H9 (cell line): ENCODE results near the gene ORC2. TPM values are rescaled to one million over a fixed set of nuclear protein-coding genes. Genes with fewer than 3 reads are reported as not detected.

Experiments
- DNase-seq: peaks from one replicate; pipeline ENCODE4 v3.0.0-alpha.2; 2017
- H2AFZ ChIP-seq: one replicate; pipeline ENCODE4 v1.6.1; 2013; ENCODE audit warnings: mild to moderate bottlenecking, low read length, control low read depth, moderate library complexity
- H2AK5ac ChIP-seq: 2 replicates; pipeline ENCODE4 v1.6.1; 2013; ENCODE audit warnings: low read length, control low read depth, mixed read lengths; ENCODE audit not compliant: insufficient read length
- H2BK120ac ChIP-seq: one replicate; pipeline ENCODE4 v1.6.1; 2013; ENCODE audit warnings: low read depth, mild to moderate bottlenecking, low read length, control low read depth, inconsistent platforms; ENCODE audit not compliant: poor library complexity, severe bottlenecking
- H2BK12ac ChIP-seq: 2 replicates; pipeline ENCODE4 v1.6.1; 2013; ENCODE audit warnings: low read length, control low read depth, mixed read lengths, low read depth; ENCODE audit not compliant: insufficient read length
- H2BK15ac ChIP-seq: 2 replicates; pipeline ENCODE4 v1.6.1; 2013; ENCODE audit warnings: low read depth, low read length, control low read depth
- H2BK20ac ChIP-seq: one replicate; pipeline ENCODE4 v1.6.1; 2013; ENCODE audit warnings: low read depth, mild to moderate bottlenecking, low read length, control low read depth, inconsistent platforms; ENCODE audit not compliant: poor library complexity, severe bottlenecking
- H2BK5ac ChIP-seq: 2 replicates; pipeline ENCODE4 v1.6.1; 2013; ENCODE audit warnings: low read length, control low read depth, mixed read lengths; ENCODE audit not compliant: insufficient read length
- H3K14ac ChIP-seq: 2 replicates; pipeline ENCODE4 v1.6.1; 2013; ENCODE audit warnings: low read length, control low read depth; ENCODE audit not compliant: insufficient read depth
- H3K18ac ChIP-seq: 2 replicates; pipeline ENCODE4 v1.6.1; 2013; ENCODE audit warnings: low read depth, mild to moderate bottlenecking, mixed read lengths, low read length, control low read depth; ENCODE audit not compliant: insufficient read length
- H3K23ac ChIP-seq: 2 replicates; pipeline ENCODE4 v1.6.1; 2013; ENCODE audit warnings: low read length, control low read depth, mixed read lengths, low read depth; ENCODE audit not compliant: insufficient read length
- H3K23me2 ChIP-seq: 2 replicates; pipeline ENCODE4 v1.6.1; 2013; ENCODE audit warnings: low read depth, mild to moderate bottlenecking, mixed read lengths, low read length, control low read depth; ENCODE audit not compliant: insufficient read length, poor library complexity, severe bottlenecking
- H3K27ac ChIP-seq: 2 replicates; pipeline ENCODE4 v1.5.1; 2013; ENCODE audit warnings: low read length, control low read depth, mixed read lengths, low read depth; ENCODE audit not compliant: insufficient read length
- H3K27me3 ChIP-seq: 2 replicates; pipeline ENCODE4 v1.6.1; 2013; ENCODE audit warnings: low read length, control low read depth, inconsistent platforms; ENCODE audit not compliant: insufficient read depth
- H3K4ac ChIP-seq: 2 replicates; pipeline ENCODE4 v1.6.1; 2013; ENCODE audit warnings: low read depth, mild to moderate bottlenecking, control low read depth, inconsistent platforms, low read length, moderate library complexity
- H3K4me1 ChIP-seq: 2 replicates; pipeline ENCODE4 v1.6.1; 2013; ENCODE audit warnings: low read length, control low read depth, inconsistent platforms; ENCODE audit not compliant: insufficient read depth
- H3K4me2 ChIP-seq: 2 replicates; pipeline ENCODE4 v1.6.1; 2013; ENCODE audit warnings: low read length, control low read depth, mixed read lengths; ENCODE audit not compliant: insufficient read length, insufficient read depth
- H3K56ac ChIP-seq: 2 replicates; pipeline ENCODE4 v1.6.1; 2013; ENCODE audit warnings: low read depth, mild to moderate bottlenecking, mixed read lengths, low read length, control low read depth; ENCODE audit not compliant: insufficient read length
- H3K79me1 ChIP-seq: 2 replicates; pipeline ENCODE4 v1.6.1; 2013; ENCODE audit warnings: low read depth, mild to moderate bottlenecking, moderate library complexity, low read length, control low read depth, inconsistent platforms; ENCODE audit not compliant: insufficient read depth, poor library complexity, severe bottlenecking
- H3K79me2 ChIP-seq: 2 replicates; pipeline ENCODE4 v1.6.1; 2013; ENCODE audit warnings: low read length, control low read depth, inconsistent platforms; ENCODE audit not compliant: insufficient read depth
- H3K9ac ChIP-seq: 2 replicates; pipeline ENCODE4 v1.6.1; 2013; ENCODE audit warnings: low read length, control low read depth, mixed read lengths; ENCODE audit not compliant: insufficient read length; ENCODE audit errors: extremely low read depth
- H3K9me3 ChIP-seq: one replicate; pipeline ENCODE4 v1.6.1; 2013; ENCODE audit warnings: low read depth, low read length, inconsistent platforms; ENCODE audit not compliant: control insufficient read depth
- H3T11ph ChIP-seq: one replicate; pipeline ENCODE4 v1.6.1; 2013; ENCODE audit warnings: mild to moderate bottlenecking, low read length, control low read depth, inconsistent platforms
- H4K20me1 ChIP-seq: one replicate; pipeline ENCODE4 v1.6.1; 2013; ENCODE audit not compliant: control insufficient read depth, insufficient read length, insufficient read depth
- H4K5ac ChIP-seq: 2 replicates; pipeline ENCODE4 v1.6.1; 2013; ENCODE audit warnings: low read depth, mild to moderate bottlenecking, mixed read lengths, low read length, control low read depth; ENCODE audit not compliant: insufficient read length
- H4K8ac ChIP-seq: replicated peaks from 2 replicates; pipeline ENCODE4 v1.6.1; 2013; ENCODE audit warnings: low read length, control low read depth, mixed read lengths, low read depth; ENCODE audit not compliant: insufficient read length
- H4K91ac ChIP-seq: 2 replicates; pipeline ENCODE4 v1.6.1; 2013; ENCODE audit warnings: low read depth, mild to moderate bottlenecking, moderate library complexity, mixed read lengths, low read length, control low read depth; ENCODE audit not compliant: insufficient read length
- H3K27ac Mint-ChIP-seq, 3 experiments: 2 replicates in 2 of 3; 3 replicates in 1 of 3; pipeline ENCODE4 v1.8.0; 2020 to 2021; ENCODE audit warnings: mixed read lengths in 3 of 3, mild to moderate bottlenecking in 1 of 3, moderate library complexity in 1 of 3
- H3K27me3 Mint-ChIP-seq: 2 replicates; pipeline ENCODE4 v1.8.0; 2021; ENCODE audit warnings: low read depth, mild to moderate bottlenecking, moderate library complexity, mixed read lengths
- H3K36me3 Mint-ChIP-seq, 3 experiments: 2 replicates in 2 of 3; 3 replicates in 1 of 3; pipeline ENCODE4 v1.8.0; 2020 to 2021; ENCODE audit warnings: low read depth in 3 of 3, mixed read lengths in 3 of 3; ENCODE audit not compliant: insufficient read depth in 1 of 3
- H3K4me1 Mint-ChIP-seq, 2 experiments: 2 replicates each; pipeline ENCODE4 v1.8.0; 2020; ENCODE audit warnings: mixed read lengths in 2 of 2
- H3K4me3 Mint-ChIP-seq, 2 experiments: 2 replicates in 1 of 2; 3 replicates in 1 of 2; pipeline ENCODE4 v1.8.0; 2020 to 2021; ENCODE audit warnings: mild to moderate bottlenecking in 2 of 2, mixed read lengths in 2 of 2, moderate library complexity in 1 of 2
- H3K9me3 Mint-ChIP-seq, 2 experiments: 2 replicates in 1 of 2; 3 replicates in 1 of 2; pipeline ENCODE4 v1.8.0; 2020; ENCODE audit warnings: mild to moderate bottlenecking in 2 of 2, mixed read lengths in 2 of 2, moderate library complexity in 1 of 2
- CTCF ChIP-seq: fragments of 200-600 bp; sonication (generic); conservative IDR thresholded peaks from 3 replicates; pipeline ENCODE4 v1.8.0; 2021; ENCODE audit warnings: antibody characterized with exemption, mild to moderate bottlenecking
- WGBS: extraction: QIAGEN DNeasy Blood & Tissue Kit; methylation state at CpG from one replicate; pipeline ENCODE4 v1.1.7; 2013; ENCODE audit warnings: missing lambda C conversion rate, low lambda C conversion rate, mixed read lengths; ENCODE audit not compliant: insufficient read length; ENCODE audit errors: extremely low coverage; 5-methylcytosine and 5-hydroxymethylcytosine counted together
- total RNA-seq: library from RNA; stranded (reverse); gene quantifications from 2 replicates; pipeline ENCODE4 v1.2.1, GENCODE V29; 2021

Gene ORC2
- total RNA-seq, 1 experiment from 2014 or later, result 65.2 TPM

- Histone ChIP-seq H3K4me2 (no peak overlapping the region), H3K9ac (no peak overlapping the region), H2BK20ac (no peak overlapping the region), H3K23me2 (no peaks in the 10 kb centered on the region), H2BK120ac (no peak overlapping the region), H3T11ph (no peak overlapping the region), H3K18ac (no peak overlapping the region), H4K5ac (no peak overlapping the region), H2BK15ac (no peak overlapping the region), H2BK5ac (no peak overlapping the region), H3K27ac (no peak overlapping the region), H2AFZ (no peak overlapping the region), H3K14ac (no peak overlapping the region), H4K8ac (no peak overlapping the region), H4K91ac (no peak overlapping the region), H3K23ac (no peak overlapping the region), H2AK5ac (no peak overlapping the region), H3K79me1 (no peaks in the 10 kb centered on the region), H2BK12ac (no peak overlapping the region), H3K27me3 (no peaks in the 10 kb centered on the region), H3K4me1 (no peaks in the 10 kb centered on the region), H3K79me2 (no peaks in the 10 kb centered on the region), H4K20me1 (no peaks in the 10 kb centered on the region), H3K4ac (no peak overlapping the region), H3K56ac (no peak overlapping the region), H3K9me3 (no peaks in the 10 kb centered on the region)
- no peak overlapping the region for H3K4me3 Mint-ChIP-seq
- H3K4me1 Mint-ChIP-seq, result no peaks in the 10 kb centered on the region
- TF ChIP-seq CTCF, result no peak
- no peak for DNase-seq
- H3K9me3 Mint-ChIP-seq, result no peaks in the 10 kb centered on the region
- peaks cover 18 to 53% (median 37%) of the 10 kb centered on the region in 3 experiments; a peak in 6 of 7 replicates for H3K36me3 Mint-ChIP-seq
- H3K27ac Mint-ChIP-seq, result no peak overlapping the region
- WGBS, result no CpG with 5 or more reads among the region's 2 CpGs
- no peaks in the 10 kb centered on the region for H3K27me3 Mint-ChIP-seq
Observed at GRCh38 chr2:200929334-200930249, 33.9 kb downstream of the ORC2 start.
